CD4-positive, alpha-beta T cell treated with Interleukin-21 for 1 hour (primary cell): Measurements from ENCODE around the gene FBP2.
A peak's percentile ranks its signal among the peaks of the same experiment; 100 is the strongest.

ENCODE experiments used
- DNase-seq: peaks from one replicate; pipeline ENCODE4 v3.0.0-alpha.2; 2020

Gene FBP2

DNA sequence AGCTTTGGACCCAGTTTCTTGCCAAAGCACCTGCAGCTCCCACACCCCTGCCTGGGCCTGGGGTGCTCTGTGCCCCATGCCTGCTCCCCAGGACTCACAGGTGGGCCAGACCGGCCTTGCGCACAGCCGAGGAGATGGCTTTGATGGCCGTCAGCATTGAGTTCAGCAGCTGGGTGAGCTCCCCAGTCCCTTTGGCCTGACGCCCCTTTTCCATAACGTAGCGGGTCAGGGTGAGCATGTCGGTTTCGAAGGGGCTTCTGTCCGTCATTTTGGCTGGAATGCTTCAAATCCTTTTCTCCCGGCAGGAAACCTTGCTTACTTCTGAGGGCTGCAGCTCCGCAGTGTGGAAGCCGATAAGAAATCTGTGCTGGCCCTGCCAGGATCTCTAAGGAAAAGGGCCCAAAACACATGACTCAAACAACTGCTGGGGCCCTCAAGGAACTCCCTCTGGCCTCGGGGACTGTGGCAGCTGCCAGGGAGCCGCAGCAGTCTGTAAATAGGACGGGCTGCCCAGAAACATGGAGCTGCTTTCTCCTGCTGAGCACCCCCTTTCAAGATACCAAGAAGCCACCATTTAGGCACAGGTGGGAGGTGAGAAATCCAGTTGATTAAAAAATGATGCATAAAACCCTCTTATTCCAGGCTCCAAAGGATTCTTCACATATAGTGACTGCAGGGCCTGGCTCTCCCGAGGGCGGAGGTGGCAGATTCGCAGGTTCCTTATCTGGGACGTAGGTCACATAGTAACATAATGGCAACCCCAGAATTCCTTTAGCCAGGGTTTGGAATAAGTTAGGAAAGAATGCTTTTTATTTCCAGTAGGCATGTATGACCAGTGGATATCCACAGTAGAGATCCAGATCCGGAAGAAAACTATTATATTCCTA, at the start of gene FBP2:
FBP2 (minus strand) TSS at position 366 of the 887 bp plus-strand sequence; CDS start at position 268, 98 bp downstream.
- DNase-seq = no peak

DNA sequence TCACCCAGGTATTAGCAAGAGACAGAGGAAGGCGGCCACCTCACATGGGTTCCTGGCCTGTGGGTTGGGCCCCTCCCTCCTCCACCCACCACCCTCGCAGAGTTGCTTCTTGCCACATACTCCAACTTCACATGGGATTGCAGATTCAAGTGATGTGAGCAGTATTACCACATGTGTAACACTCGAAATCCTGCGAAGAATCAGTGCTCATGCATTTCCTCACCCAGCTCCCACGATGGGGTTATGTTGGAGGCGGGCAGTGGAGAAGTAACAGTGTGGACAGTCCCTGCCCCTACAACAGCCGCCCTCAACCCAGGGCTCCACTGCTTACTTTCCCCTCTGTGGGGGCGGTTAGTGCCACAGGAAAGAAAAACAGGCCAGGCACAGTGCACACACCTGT, 49.6 kb upstream of the FBP2 start:
- DNase-seq = no peak

DNA sequence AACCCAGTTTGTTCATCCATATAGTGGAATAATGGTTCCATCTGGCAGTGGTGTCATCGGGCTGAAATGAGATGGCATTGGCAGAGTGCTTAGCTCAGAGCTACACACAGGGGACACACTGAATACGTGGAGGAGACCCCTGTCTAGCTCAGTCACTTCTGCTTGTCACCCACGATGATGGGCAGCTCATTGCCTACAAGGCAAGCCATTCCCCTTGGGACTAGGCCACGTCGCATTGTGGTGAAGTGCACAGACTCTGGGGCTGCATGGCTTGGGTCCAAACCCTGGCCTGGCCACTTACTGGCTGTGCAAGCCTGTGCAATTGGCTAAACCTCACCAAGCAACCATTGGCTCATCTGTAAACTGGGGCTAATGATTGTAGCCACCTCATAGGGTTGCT, 48.9 kb upstream of the FBP2 start:
- no peak for DNase-seq

DNA sequence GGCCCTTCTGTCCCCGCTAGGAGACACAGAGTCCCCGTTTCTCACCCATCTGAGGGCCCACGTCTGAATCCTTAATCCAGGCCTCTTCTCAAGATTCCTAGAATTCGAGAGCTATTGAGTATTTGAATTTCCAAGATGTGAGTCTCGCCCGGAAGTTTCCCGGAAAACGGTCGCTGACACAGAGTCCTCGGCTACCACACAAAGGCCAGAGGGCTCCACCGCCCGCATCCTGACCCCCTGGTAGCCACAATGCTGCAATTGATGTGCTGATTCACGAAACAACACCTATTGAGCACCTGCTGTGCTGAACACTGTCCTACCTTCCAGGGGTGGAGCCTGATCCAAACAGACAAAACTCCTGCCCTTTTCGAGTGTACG, 46.4 kb upstream of the FBP2 start:
- no peak for DNase-seq

DNA sequence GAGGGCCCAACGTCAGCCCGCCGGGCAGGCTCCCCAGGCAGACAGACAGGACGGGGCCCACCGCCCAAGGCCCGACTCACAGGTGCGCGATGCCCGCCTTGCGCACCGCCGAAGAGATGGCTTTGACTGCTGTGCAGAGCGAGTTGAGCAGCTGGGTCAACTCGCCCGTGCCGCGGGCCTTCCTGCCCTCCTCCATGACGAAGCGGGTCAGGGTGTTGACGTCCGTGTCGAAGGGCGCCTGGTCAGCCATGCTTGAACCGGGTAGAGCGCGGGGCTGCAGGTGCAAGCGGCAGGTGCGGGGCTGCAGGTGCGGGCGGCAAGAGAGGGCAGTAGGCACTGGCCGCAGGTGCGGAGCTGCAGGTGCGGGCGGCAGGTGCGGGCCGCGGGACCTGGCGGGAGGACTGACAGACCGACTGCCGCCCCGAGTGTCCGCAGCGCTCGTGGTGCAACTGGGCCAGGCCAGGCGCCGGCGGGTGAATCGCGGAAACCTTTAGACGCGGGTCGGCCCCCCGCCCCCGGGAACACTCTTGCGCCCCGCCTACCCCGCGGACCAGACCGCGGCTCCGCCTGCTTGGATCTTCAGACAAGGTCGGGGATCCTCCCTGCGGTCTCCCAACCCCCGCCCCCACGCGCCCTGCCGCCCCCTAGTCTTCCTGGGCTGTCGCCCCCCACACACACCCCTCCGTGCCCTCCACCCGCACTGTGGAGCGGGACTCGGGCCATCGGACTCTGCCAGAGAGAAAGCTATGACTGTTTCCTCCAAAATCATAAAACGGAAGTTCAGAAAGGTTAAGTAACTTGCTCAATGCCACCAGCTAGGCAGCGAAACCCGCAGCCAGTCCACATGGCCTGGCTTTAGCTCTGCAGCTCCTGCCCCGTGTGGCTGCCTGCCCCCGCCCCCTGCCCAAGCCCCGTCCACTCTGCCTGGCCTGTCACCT, 45.7 kb upstream of the FBP2 start, which contains the start of gene FBP1:
FBP1 (minus strand) TSS at position 458 of the 938 bp plus-strand sequence; CDS start at position 250, 208 bp downstream.
- DNase-seq = peak; percentile 37

DNA sequence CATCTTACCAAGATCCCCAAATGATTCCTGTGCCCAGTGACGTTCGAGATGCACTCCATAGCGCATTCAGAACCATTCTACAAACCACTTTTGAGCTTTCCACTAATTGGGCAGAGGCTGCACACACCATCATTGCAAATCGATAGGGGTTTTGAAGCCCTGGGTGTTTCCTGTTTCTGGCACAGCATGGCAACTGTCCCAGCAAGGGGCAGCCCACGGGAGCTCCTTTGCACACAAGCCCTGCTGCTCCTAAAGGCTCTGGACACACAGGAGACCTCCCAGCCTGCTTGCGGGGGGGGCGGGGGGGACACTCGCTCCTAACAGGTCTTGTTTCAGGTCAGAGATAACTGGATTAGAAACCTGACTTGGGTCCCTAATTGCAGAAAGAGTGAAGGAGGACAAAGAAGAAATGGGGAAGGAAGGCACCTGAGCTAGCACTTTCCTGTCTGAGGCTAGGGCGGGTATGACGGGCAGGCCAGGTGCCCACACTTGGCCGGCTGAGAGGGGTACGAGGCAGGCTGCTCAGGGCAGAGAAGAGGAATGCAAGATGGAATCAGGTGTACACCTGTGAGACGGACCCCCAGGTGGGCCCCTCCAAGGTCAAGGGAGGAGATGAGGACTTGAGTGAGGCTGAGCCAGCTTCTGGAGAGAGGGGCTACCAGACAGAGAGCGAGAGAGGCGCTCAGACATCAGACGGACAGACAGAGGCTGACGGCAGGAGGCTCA, 44.9 kb upstream of the FBP2 start:
- no peak for DNase-seq

DNA sequence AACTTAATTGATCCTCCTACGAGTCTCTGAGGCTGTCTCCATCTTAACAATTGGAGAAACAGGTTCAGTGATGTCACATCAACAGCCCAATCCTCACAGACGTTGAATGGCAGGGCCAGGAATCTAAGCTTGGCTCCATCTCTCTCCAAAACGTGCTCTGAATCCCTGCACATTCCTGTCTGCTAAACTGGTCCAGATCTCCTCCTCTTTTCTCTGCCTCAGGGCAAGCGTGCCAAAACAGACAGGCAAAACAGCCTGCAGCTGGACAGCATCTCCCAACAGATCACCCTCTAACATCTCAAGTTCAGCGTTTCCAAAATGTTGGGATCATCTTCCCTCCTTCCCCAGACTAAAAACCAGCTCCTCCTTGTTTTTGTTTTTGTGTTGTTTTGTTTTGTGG, 39.1 kb upstream of the FBP2 start:
- no peak for DNase-seq

DNA sequence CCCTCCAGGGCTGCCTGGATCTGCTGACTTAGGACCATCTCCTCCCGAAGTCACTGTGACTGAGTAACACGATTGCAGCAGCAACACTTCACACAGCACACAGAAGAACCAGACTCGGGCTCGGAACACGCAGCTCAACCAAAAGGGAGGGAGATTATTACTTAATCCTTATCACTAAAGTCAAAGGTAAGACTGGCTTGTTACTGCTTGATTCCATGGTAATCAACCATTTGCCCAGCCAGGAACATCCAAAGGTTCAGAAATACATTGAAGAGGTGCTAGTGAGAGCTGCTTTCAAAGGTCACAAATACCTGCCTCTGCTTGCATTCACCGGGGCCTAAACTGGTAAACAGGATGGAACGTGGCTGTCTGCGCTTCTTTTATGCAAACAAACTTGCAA, 38.0 kb upstream of the FBP2 start:
- DNase-seq = no peak

DNA sequence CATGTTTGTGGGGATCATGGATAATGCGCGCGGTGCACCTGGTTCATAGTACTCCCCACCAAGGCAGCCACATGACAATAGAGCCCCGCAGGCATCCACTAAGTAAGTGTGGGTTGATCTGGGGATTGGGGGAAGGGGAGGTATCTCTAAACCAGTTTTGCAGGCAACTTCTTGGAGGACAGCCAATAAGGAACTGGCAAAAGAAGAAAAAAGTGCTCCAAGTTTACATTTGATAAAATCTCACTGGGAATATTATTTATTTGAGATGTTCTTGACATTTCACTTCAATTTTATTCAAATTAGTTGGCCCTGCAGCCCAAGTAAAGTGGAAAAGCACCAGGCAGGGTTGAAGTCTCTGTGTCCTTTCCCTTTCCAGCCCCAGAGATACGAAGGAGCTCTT, 37.2 kb upstream of the FBP2 start:
- DNase-seq = no peak

DNA sequence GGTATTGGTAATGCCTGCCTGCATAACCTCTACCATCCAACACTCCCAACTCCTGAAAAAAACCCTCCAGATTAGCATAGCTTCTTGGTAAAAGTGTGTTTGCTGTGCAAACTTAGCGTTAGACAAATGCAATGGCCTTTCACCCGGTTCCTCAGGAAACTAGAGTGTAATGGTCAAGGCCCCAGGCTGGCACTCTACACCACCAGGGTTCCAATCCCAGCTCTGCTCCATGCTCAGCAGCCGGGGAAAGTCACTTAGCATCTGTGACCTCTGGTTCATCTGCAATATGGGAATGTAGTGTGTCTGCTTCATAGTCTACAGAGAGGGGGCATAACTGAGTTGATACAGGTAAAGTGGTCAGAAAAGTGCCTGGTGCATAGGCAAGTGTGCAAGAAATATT, 36.7 kb upstream of the FBP2 start:
- no peak for DNase-seq

DNA sequence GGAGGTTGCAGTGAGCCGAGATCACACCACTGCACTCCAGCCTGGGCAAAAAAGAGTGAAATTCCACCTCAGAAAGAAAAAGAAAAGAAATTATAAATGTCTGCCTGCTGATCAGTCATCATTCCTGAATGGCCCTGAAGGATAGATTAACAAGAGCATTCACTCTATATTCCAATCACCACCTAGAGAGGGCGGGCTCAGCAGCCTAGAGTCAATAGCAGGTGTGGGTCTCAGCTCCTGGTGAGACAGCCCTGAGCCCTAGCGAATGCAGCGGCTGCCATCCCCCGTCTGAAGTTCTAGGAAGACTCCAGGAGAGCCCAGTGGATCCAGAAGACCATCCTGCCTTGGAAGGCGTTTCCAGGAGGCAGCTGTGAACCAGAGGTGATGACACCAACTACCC, 33.7 kb upstream of the FBP2 start:
- no peak for DNase-seq

DNA sequence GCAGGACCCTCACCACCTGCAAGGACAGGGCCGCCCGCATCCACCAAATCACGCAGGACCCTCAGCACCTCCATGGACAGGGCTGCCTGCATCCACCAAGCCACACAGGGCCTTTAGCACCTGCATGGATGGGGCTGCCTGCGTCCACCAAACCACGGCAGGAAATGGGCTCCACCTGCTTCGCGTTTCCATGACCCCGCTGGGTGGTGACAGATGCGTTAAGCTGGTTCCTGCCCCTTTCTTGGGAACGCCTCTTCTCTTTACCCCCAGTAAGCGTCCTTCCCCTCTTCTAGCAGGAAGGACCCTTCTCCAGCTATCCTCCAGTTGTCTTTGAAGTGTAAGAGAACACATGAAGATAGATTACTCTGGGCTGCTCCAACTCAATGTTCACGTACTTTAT, 32.2 kb upstream of the FBP2 start:
- DNase-seq = no peak

DNA sequence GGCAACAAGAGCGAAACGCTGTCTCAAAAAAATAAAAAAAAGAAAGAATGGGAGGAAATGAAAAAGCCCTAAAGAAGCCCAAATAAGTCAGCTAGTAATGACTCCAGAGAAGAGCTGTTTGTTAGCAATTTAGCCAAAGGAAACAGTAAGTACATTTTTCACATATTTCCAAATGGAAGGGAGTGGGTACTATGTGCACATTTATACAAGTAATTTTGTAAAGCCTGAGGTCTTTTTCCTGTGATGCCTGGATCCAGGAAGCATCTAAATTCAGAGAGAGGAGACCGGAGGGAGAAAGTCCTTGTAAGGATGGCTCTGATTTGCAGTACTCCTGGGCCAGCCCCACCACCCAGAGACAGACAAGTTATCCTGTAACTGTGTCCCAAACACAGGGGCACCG, 31.0 kb upstream of the FBP2 start:
- DNase-seq = no peak

DNA sequence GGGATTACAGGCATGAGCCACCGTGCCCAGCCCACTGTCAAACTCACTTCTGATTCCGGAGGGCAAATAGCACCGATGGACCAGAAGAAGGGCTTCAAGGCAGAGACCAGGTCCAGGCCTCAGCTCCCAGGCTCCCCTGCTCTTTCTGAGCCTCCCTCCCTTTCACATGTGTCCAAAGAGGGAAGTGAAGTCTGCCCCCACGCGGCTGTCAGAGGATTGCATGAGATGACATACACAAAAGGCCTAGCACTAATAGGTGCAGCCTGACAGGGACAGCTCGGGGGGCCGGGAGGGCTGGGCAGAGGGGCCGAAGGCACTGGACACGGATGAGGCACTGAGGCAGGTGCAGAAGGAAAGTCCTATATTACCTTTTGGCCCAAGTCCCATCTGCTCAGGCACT, 29.6 kb upstream of the FBP2 start:
- DNase-seq = no peak

DNA sequence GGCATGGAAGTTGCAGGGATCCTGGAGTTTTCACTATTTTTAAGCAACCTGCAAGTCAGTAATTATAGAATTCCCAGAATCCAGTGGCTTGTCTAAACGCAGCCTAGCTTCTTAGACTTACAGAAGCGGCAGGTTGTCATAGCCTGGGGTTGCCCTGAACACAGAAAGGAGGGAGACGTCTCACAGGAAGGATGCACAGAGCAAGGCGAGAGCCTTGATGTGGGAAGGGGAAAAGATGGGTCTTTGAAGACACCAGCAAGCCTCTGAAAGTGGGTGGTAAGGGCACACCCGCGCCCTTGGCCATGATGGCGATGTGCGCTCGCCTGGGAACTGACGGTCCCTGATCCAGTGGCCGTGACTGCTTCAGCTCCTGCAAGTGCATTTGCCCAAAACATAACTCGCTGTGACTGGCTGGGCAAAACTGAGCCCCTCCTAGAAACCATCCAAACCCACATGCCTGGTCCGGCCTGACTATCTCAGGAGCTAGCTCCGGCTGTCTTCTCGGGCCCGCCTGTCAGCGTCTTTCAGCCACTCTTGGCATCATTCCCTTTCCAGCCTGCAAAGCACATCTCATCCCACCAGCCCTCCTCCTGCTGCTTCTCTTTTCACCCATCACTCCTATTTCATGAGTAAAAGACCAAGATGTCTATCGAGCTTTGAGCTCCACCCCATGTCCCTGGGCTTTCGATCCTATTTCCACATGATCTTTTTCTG, 28.6 kb upstream of the FBP2 start:
- DNase-seq = no peak

DNA sequence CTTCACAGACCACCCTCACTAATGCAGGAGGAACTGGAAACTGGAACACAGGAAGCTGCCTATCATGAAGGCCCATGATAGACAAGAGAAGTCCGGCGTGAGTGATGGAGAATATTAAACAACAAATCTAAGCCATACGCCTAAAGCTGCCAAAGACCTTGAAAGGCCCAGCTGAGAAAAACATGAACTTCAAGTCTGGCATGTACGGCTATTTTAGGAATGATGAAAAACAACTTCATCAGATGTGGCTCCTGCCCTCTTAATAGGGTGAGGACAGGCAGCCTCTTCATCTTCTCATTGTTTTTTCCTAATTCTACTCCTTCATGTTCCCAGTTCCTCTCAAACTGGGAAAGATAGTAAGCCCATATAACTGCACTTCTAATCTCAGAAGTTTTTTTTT, 25.4 kb upstream of the FBP2 start:
- DNase-seq = no peak

DNA sequence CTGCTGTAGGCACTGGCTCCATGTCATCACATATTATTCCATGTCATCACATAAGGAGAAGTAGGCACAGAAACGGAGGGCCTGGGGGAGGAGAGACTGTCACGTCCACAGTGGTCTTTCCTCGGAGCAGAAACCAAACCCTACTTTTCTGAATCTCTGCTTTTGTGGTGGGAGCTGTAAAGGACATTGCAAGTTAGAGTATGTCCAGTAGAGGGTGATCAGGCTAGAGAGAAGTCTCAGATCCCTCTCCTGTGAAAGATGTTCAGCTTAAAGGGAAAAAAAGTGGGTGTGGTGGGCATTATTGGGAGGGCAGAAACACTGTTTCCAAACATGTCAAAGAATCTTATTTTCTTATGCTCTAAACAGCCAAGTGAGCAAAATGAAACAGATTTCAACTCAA, 19.4 kb upstream of the FBP2 start:
- no peak for DNase-seq

DNA sequence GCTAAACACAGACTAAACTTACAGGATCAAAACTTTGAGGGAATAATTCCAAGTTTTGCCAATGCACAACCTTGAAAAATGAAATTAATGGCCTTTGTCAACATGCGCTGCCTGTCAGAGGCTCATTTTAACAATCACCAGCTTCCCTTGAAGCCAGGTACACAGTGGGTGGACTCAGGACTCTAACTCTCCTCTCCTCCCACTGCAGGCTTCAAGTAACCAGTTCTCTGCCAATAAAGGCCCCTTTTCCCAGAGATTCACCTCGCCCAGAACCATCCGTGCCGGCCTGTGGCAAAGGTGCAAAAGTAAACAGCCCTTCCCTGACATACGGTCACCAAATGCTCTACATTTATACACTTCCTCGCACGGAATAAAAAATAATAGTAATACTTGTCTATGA, 18.4 kb upstream of the FBP2 start:
- DNase-seq = no peak

DNA sequence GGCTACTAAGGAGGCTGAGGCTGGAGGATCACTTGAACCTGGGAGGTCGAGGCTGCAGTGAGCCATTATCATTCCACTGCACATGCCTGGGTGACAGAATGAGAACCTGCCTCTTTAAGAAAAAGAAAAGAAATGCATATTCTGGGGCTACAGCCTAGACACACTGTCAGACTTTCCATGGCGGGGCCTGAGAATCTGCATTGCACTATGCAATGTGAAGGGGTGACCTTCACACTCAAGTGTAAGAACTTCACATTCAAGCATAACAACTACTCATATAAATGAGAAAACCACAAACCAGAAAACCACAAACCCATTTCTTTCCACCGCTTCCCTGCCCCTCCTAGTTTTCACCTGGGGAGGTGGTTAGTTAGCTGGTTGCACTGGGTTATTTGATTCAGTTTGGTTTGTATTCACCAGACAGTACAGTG, 18.0 kb upstream of the FBP2 start:
- no peak for DNase-seq

DNA sequence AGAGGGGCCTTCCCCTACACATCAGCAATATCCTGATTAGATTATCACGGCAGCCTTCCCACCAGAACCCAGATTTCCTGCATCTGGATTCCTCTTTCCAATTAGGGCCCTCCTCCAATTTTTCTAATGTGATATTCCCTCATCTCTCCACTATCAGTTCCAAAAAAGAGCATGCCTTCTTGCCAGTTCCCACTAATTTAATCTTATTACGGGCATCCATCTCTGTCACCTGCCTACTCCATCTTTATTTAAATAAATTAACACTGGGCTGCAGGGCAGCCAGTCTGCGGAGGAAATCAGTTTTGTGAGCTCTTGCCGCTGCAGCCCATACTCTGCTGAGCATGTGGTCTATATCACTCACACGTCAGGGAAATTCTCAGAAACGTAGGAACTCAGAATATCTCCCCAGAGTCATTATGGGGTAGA, 16.6 kb upstream of the FBP2 start:
- DNase-seq = no peak

DNA sequence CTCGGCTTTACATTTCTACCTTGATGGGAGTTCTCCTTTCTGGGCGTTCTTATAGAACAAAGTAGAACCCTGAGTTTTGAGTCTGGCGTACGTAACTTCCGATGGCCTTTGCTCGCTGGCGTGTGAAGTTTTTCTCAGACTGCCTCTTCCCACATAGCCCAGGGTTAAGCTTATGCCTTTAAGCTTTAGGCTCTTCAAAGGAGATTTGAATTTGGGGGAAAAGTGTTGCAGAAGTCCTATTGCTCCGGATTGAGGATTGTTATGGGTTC, 13.7 kb upstream of the FBP2 start:
- no peak for DNase-seq

DNA sequence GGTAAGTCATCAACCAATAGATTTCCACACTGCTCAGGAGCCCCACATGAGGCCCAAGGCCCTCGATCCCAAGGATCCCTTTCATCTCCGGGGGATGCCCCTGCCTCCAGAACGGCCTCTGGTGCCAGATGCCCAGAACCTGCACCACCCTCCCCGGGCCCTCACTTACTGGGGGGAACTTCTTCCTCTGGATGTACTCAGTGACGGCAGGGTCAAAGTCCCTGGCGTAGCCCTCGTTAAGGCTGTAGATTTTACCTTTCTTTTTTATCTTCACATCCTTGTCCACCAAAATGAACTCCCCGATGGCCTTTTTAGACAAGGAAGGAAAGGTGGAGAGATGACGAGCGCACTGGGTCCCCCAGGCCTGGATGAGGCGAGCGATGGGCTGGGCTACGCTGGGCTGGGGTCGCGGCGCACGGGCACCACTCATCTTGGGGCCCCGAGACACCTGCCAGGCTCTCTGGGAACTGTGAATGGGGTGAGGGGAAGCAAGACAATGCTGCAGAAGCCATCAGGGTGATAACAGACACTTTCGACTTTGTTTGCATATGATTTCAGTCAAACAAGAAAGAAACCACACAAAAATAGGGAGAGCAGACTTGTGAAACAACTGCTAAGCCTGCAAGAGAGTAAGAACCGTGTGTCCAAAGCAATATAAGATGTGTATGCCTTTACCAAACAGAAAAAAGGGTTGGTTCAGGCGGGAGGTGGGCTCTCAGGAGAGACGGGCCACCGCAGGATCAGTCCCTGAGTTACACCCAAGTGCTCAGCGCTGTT, 13.2 kb upstream of the FBP2 start:
- no peak for DNase-seq
